ENCODE data around the gene PI4KA. TPM values are rescaled to one million over a fixed set of nuclear protein-coding genes. Genes with fewer than 3 reads are reported as not detected.

The PI4KA gene
- total RNA-seq (100 to 1,000 TPM in 6 of 7 donors, 10 to 100 TPM in 1; 86.2 to 143 (median 122) TPM), polyA plus RNA-seq (10 to 100 TPM; 29.8 to 48.1 (median 35.3) TPM)
- long read RNA-seq, donor 1, partial matches to known transcripts: 8 of 11 reads
- long read RNA-seq, donor 1, other reads (novel, unspliced or antisense): 0 of 11 reads
- long read RNA-seq, donor 2, partial matches to known transcripts: 0 of 5 reads
- long read RNA-seq, donor 2, other reads (novel, unspliced or antisense): 0 of 5 reads

DNA sequence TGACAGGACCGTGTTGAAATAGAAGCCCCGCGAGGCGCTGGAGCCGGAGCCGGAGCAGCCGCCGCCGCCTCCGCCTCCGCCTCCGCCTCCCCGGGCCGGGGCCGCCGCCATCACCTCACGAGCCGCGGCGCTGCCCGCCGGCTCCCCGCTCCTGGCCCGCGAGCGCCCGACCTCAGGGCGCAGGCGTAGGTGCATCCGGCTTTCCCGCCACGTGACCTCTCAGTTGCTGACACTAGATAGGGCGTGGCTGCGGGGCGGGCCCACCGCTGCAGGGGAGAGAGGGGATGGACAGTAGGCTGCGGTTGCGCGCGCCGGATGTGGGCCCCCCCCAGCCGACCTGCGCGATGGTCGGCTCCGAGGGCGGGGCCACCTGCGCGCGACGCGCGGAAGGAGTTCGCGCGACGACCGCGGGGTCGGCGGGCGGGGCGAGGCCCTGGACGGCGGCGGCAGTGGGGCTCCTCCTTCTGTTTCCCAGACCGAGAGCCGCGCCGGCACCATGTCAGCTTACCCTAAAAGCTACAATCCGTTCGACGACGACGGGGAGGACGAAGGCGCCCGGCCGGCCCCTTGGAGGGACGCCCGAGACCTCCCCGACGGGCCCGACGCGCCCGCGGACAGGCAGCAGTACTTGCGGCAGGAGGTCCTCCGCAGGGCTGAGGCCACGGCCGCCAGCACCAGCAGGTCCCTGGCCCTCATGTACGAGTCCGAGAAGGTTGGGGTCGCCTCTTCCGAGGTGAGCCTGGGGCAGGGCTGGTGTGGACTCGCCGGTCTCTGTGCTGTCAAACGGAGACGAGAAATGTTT is at the start of gene PI4KA, which contains the start of gene SNAP29:
Gene PI4KA (minus strand): TSS at position 197 of the 802 bp plus-strand sequence. CDS start 86 bp downstream, at position 111.
Gene SNAP29 (plus strand): TSS at position 393 of the 802 bp plus-strand sequence. CDS start 104 bp downstream, at position 497.
- peak; percentile 100 for DNase-seq
- intact Hi-C loops (cut with DNase I; ENCODE audit: low total_unique reads): loop anchor here (5.0 kb wide), 1 partner anchor 58 kb away; the partner anchor contains the start of gene CRKL
- TF ChIP-seq POLR2A (IDR thresholded peaks at IDR 0.05): peak in 2 of 3 donors; percentile 73 to 74
- TF ChIP-seq, protein P1, sequence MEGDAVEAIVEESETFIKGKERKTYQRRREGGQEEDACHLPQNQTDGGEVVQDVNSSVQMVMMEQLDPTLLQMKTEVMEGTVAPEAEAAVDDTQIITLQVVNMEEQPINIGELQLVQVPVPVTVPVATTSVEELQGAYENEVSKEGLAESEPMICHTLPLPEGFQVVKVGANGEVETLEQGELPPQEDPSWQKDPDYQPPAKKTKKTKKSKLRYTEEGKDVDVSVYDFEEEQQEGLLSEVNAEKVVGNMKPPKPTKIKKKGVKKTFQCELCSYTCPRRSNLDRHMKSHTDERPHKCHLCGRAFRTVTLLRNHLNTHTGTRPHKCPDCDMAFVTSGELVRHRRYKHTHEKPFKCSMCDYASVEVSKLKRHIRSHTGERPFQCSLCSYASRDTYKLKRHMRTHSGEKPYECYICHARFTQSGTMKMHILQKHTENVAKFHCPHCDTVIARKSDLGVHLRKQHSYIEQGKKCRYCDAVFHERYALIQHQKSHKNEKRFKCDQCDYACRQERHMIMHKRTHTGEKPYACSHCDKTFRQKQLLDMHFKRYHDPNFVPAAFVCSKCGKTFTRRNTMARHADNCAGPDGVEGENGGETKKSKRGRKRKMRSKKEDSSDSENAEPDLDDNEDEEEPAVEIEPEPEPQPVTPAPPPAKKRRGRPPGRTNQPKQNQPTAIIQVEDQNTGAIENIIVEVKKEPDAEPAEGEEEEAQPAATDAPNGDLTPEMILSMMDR (IDR thresholded peaks at IDR 0.05 in 8 of 11, conservative IDR thresholded peaks at IDR 0.05 in 3 of 11): peak in 4 of 11 experiments; percentile 31 to 58 (median 51)
- TF ChIP-seq POLR2AphosphoS5 (IDR thresholded peaks at IDR 0.05): peak; percentile 94 to 96 (median 96)
- Histone ChIP-seq H3K9me3 (no peaks in the 10 kb centered on the region), H3K4me3 (peak within 1 kb of the TSS; percentile 79 to 98 (median 88)), H3K27ac (peak within 1 kb of the TSS; percentile 78 to 97 (median 92)), H3K27me3 (replicated peaks in 1 of 7) (no peaks in the 10 kb centered on the region), H3K4me1 (peaks cover 32 to 93% (median 64%) of the 10 kb centered on the region in 6 donors), H3K36me3 (peaks cover 0 to 32% (median 3%) of the 10 kb centered on the region in 6 donors)
- 0 to 1% (median 1%) methylated on average over 45 to 100 of the region's 100 CpGs for WGBS, 5 donors

DNA sequence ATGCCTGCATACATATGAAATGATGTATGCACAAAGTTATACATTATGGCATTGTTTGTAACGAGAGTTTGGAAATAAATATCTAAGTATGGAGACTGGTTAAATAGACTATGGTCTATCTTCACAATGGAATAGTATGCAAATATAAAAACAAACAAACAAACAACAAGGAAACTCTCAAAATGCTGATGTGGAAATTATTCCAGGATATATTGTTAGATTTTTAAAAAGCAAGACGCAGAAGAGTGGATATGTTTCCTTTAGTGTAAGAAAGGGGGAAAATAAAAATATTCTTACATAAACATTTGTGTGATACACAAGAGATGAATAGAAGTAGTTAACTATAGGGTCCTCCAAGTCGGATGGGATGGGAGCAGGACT is 47.8 kb upstream of the PI4KA start:
- H3K27me3 ChIP-seq (replicated peaks in 1 of 7): no peaks in the 10 kb centered on the region
- H3K36me3 ChIP-seq: no peaks in the 10 kb centered on the region
- TF ChIP-seq, protein P1 (IDR thresholded peaks at IDR 0.05 in 8 of 11, conservative IDR thresholded peaks at IDR 0.05 in 3 of 11): no peak
- TF ChIP-seq POLR2A (IDR thresholded peaks at IDR 0.05) (no peak), POLR2AphosphoS5 (IDR thresholded peaks at IDR 0.05) (no peak)
- peaks cover 0 to 26% (median 0%) of the 10 kb centered on the region in 6 donors for H3K4me1 ChIP-seq
- intact Hi-C loops (cut with DNase I; ENCODE audit: low total_unique reads): no loop called here
- H3K4me3 ChIP-seq: no peak overlapping the region
- WGBS, 5 donors: 85 to 89% (median 88%) methylated on average over 3 of the region's 3 CpGs
- no peak overlapping the region for H3K27ac ChIP-seq
- no peaks in the 10 kb centered on the region for H3K9me3 ChIP-seq
- DNase-seq: no peak

DNA sequence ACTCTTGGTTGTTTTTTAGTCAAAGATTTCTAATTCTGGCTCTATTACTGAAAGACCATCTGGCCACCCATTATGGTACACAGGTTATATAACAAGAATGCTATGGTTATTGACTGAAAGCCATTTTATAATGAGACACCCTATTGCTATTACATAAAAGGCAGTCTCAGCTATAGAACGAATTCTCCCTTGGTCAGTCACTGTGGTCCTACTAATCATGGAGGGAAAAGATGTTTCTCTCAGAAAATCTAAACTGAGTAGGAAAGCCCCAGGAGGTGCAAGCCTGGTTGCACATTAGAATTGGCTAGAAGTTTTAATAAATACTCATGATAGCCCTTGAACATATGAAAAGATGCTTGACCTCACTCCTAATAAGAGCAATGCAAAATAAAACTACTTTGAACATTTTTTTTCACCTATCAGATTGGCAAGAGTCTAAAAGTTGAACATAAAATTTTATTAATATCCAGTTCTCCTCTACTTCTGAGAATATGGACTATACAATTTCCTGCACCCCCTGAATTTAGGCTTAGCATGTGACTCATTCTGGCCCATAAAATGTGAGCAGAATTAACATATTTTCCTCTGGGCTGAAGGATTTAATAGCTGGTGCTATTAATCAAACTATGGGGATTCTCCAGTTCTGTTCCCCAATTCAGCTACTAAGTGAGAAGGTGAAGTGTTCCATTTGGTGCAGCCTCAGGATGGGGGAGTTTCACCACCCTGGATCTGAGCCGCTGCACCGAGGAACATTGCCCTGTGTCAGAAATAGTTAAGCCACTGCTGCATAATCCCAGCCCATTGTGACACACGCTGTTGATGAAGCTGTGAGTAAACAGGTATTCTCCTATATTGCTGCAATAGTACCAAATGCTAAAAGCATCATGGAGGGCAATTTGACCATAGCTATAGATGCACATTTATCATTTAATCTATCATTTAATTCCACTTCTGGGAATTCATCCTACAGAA is 47.1 kb upstream of the PI4KA start:
- no peak for TF ChIP-seq POLR2AphosphoS5 (IDR thresholded peaks at IDR 0.05)
- TF ChIP-seq, protein P1 (IDR thresholded peaks at IDR 0.05 in 8 of 11, conservative IDR thresholded peaks at IDR 0.05 in 3 of 11): no peak
- no peak for TF ChIP-seq POLR2A (IDR thresholded peaks at IDR 0.05)
- Histone ChIP-seq H3K4me1 (peaks cover 0 to 26% (median 0%) of the 10 kb centered on the region in 6 donors), H3K27ac (no peak overlapping the region), H3K9me3 (no peaks in the 10 kb centered on the region), H3K4me3 (no peak overlapping the region), H3K36me3 (no peaks in the 10 kb centered on the region), H3K27me3 (replicated peaks in 1 of 7) (no peaks in the 10 kb centered on the region)
- DNase-seq: no peak
- 58 to 84% (median 69%) methylated on average over 4 of the region's 4 CpGs for WGBS, 5 donors
- intact Hi-C loops (cut with DNase I; ENCODE audit: low total_unique reads): no loop called here

Measured in spleen (tissue), 13 donors.